HepG2 (cell line): ENCODE results near the gene ITGA7. TPM values are rescaled to one million over a fixed set of nuclear protein-coding genes. Genes with fewer than 3 reads are reported as not detected.

Experiments used
- ATAC-seq: fragments of 200-7000 bp; cut with Tn5 transposase; 3 replicates; pipeline ENCODE4 v1.9.1; 2020; ENCODE audit warnings: mild to moderate bottlenecking, moderate library complexity
- BruUV-seq: library from RNA; stranded (reverse); fragments of 400-500 nt; replicated peaks from 2 replicates; lab custom pipeline; 2021; lab: Mats Ljungman, UMichigan
- CTCF ChIA-PET: fragments of 300-600 bp; formaldehyde crosslinking; extraction: SDS; loops from one replicate; lab custom pipeline; 2021; ENCODE audit warnings: low total read pairs, inconsistent platforms, low intra/inter-chr PET ratio; lab: Yijun Ruan, JAX
- POLR2A ChIA-PET: fragments of 350-600 bp; sonication (Branson Sonifier 250); formaldehyde crosslinking; loops from one replicate; lab custom pipeline; 2020; ENCODE audit warnings: antibody characterized with exemption, inconsistent platforms; lab: Yijun Ruan, JAX
- DNase-seq: peaks from one replicate; pipeline ENCODE4 v3.0.0-alpha.2; 2015; ENCODE audit warnings: low spot score
- FAIRE-seq: peaks from 3 replicates; lab custom pipeline; 2011; peaks lifted over from hg19 to GRCh38; lab: Jason Lieb, UNC
- H2AFZ ChIP-seq: one replicate; pipeline ENCODE4 v1.6.1; 2011; ENCODE audit warnings: low read length, inconsistent platforms
- H3K27ac ChIP-seq: fragments of 300-600 bp; 3 replicates; pipeline ENCODE4 v1.8.0; 2011; ENCODE audit warnings: mixed run types, mild to moderate bottlenecking, mixed read lengths, low read length, inconsistent platforms; ENCODE audit not compliant: insufficient read depth; ENCODE audit errors: extremely low read length
- H3K27me3 ChIP-seq, 2 experiments: fragments of 200-600 bp in 1 of 2; 2 replicates in 1 of 2; 3 replicates in 1 of 2; pipeline versions ENCODE4 v1.6.0 to v1.8.0; 2011; ENCODE audit warnings: low read length in 2 of 2, mild to moderate bottlenecking in 2 of 2, moderate library complexity in 2 of 2, inconsistent platforms in 1 of 2; ENCODE audit not compliant: insufficient read depth in 2 of 2, control insufficient read depth in 1 of 2
- H3K36me3 ChIP-seq, 2 experiments: fragments of 200-600 bp in 1 of 2; replicated peaks in 1 of 2; 2 replicates in 1 of 2; 3 replicates in 1 of 2; pipeline versions ENCODE4 v1.5.1 to v1.8.0; 2011; ENCODE audit warnings: low read length in 2 of 2, inconsistent platforms in 1 of 2; ENCODE audit not compliant: insufficient read depth in 2 of 2, control insufficient read depth in 1 of 2
- H3K4me1 ChIP-seq: 2 replicates; pipeline ENCODE4 v1.5.1; 2012; ENCODE audit warnings: low read length, inconsistent platforms; ENCODE audit not compliant: insufficient read depth
- H3K4me2 ChIP-seq: 2 replicates; pipeline ENCODE4 v1.6.0; 2011; ENCODE audit warnings: low read depth, low read length, inconsistent platforms
- H3K4me3 ChIP-seq, 3 experiments: fragments of 200-600 bp in 1 of 3; sonication (generic), shearing (Covaris generic) in 1 of 3; replicated peaks in 1 of 3; 2 replicates each; pipeline ENCODE4 v1.5.1; 2011 to 2016; ENCODE audit warnings: low read length in 3 of 3, inconsistent platforms in 2 of 3, low read depth in 2 of 3, mild to moderate bottlenecking in 2 of 3, control low read depth in 1 of 3, mixed read lengths in 1 of 3; ENCODE audit not compliant: insufficient read depth in 1 of 3
- H3K79me2 ChIP-seq: one replicate; pipeline ENCODE4 v1.6.1; 2011; ENCODE audit warnings: low read length, inconsistent platforms; ENCODE audit not compliant: insufficient read depth
- H3K9ac ChIP-seq: 2 replicates; pipeline ENCODE4 v1.6.0; 2011; ENCODE audit warnings: mild to moderate bottlenecking, low read depth, low read length, inconsistent platforms; ENCODE audit not compliant: insufficient read depth
- H3K9me3 ChIP-seq: 2 replicates; pipeline ENCODE4 v1.5.1; 2012; ENCODE audit warnings: mild to moderate bottlenecking, low read length
- H4K20me1 ChIP-seq: 2 replicates; pipeline ENCODE4 v1.6.0; 2011; ENCODE audit warnings: inconsistent platforms, mild to moderate bottlenecking, low read length, moderate library complexity; ENCODE audit not compliant: insufficient read depth
- ADNP ChIP-seq: sonication (generic); formaldehyde crosslinking; IDR thresholded peaks from 2 replicates; pipeline ENCODE4 v1.4.0; 2020; ENCODE audit warnings: missing genetic modification reagents
- BRD4 ChIP-seq: sonication (generic); formaldehyde crosslinking; IDR thresholded peaks from 2 replicates; pipeline ENCODE4 v1.4.0; 2020; ENCODE audit warnings: missing genetic modification reagents
- HOXA5 ChIP-seq: sonication (generic); formaldehyde crosslinking; IDR thresholded peaks from 2 replicates; pipeline ENCODE4 v1.4.0; 2020; ENCODE audit warnings: missing genetic modification reagents
- SKIL ChIP-seq: sonication (generic); formaldehyde crosslinking; IDR thresholded peaks from 2 replicates; pipeline ENCODE4 v1.8.0; 2022; ENCODE audit warnings: missing genetic modification reagents, mild to moderate bottlenecking, moderate library complexity, borderline replicate concordance
- WIZ ChIP-seq: sonication (generic); formaldehyde crosslinking; IDR thresholded peaks from 2 replicates; pipeline ENCODE4 v1.5.1; 2020; ENCODE audit warnings: mild to moderate bottlenecking, missing genetic modification reagents
- ZNF703 ChIP-seq: sonication (generic); formaldehyde crosslinking; IDR thresholded peaks from 2 replicates; pipeline ENCODE4 v1.5.1; 2020; ENCODE audit warnings: missing genetic modification reagents, mild to moderate bottlenecking, moderate library complexity, borderline replicate concordance
- ZNF841 ChIP-seq: sonication (generic); formaldehyde crosslinking; IDR thresholded peaks from 2 replicates; pipeline ENCODE4 v1.8.1; 2023; ENCODE audit warnings: missing genetic modification reagents, borderline replicate concordance
- WGBS: methylation state at CpG from one replicate; pipeline ENCODE4 v1.1.6; 2017; ENCODE audit warnings: low lambda C conversion rate; 5-methylcytosine and 5-hydroxymethylcytosine counted together
- in situ Hi-C: cut with HindIII; loops from 2 replicates; pipeline ENCODE4 v1.10.0; 2017; ENCODE audit warnings: low pct_unique_long_range_greater_than_20kb; ENCODE audit not compliant: extremely low pct_ligation_motif_present
- intact Hi-C: fragments of 100-400 bp; cut with micrococcal nuclease; formaldehyde crosslinking; loops from one replicate; pipeline ENCODE4 v1.10.0; 2022; ENCODE audit not compliant: unreplicated experiment
- polyA plus RNA-seq, 8 experiments: library from polyadenylated mRNA; depleted of rRNA in 3 of 8; stranded (reverse) in 7 of 8; unstranded in 1 of 8; fragments of >200 nt; fragmentation: Illumina TruSeq in 4 of 8; extraction: Trizol in 4 of 8; gene quantifications; 2 replicates each; pipeline versions ENCODE4 v1.2.1 to v1.2.3, GENCODE V29; 2011 to 2016; ENCODE audit warnings: low read depth in 4 of 8, missing spikeins in 1 of 8, mixed read lengths in 1 of 8; ENCODE audit not compliant: insufficient read depth in 1 of 8
- total RNA-seq, 5 experiments: library from RNA; depleted of rRNA; stranded (reverse); fragments of >200 nt; fragmentation: Illumina TruSeq; extraction: Trizol; gene quantifications; 2 replicates each; pipeline ENCODE4 v1.2.3, GENCODE V29; 2016; ENCODE audit warnings: low read depth in 1 of 5
- TF ChIP-seq, protein P1 (sequence below): sonication (generic); formaldehyde crosslinking; IDR thresholded peaks from 2 replicates; pipeline ENCODE4 v1.4.0; 2020; ENCODE audit warnings: mild to moderate bottlenecking, missing genetic modification reagents
- TF ChIP-seq, protein P2 (sequence below): sonication (generic); formaldehyde crosslinking; IDR thresholded peaks from 2 replicates; pipeline ENCODE4 v1.8.1; 2022; ENCODE audit warnings: low read depth, mild to moderate bottlenecking, missing genetic modification reagents

Gene ITGA7
- total and polyA plus RNA-seq, 2 of the 13 experiments (the other 11 are each of a cell fraction or from before 2014, with no cell fraction given) = 0.65 to 0.75 TPM

DNA sequence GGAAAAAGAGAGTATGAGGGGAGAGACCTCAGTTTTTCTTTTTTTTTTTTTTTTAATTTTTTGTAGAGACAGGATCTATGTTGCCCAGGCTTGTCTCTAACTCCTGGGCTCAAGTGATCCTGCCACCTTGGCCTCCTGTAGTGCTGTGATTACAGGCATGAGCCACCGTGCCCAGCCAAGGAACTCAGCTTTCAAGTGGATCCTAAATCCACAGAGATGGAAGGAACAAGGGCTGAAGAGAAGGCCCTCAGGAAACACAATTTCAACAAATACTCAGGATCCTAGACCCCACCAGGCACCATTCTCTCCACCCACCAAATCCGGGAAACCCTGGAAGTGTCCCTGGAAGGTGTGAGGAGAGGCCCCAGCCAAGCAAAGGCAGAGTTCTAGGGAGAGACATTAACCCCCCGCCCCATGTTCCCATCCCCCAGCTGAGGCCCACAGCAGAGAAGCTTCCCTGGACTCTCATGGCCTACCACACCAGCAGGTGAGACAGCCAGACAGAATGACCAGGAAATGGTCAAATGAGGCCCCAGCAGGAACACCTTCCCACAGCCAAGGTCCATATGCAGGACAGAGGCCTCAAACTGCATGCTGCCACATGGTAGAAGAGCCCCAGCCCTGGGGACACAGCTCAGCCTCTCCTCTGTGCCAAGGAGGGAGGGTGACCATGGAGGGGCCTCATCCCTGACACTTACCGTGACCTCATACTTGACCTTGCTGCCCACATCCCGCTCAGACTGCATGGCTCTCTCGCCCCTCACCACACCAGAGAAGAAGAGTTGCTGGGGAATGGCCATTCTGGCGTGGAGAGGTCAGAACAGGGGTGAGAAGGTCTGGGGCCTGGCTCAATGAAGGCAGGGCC lies 14.1 kb downstream of the ITGA7 start:
- no peaks in the 10 kb centered on the region for H3K79me2 ChIP-seq
- 95% methylated on average over 4 of the region's 7 CpGs for WGBS
- H3K36me3 ChIP-seq = no peaks in the 10 kb centered on the region
- H2AFZ ChIP-seq = no peak overlapping the region
- peaks cover 26% of the 10 kb centered on the region for H3K4me1 ChIP-seq
- no peaks in the 10 kb centered on the region for H3K9me3 ChIP-seq
- BruUV-seq = no TSS peak
- DNase-seq (no peak), ATAC-seq (no peak), FAIRE-seq (no peak)
- no peak overlapping the region for H3K4me2 ChIP-seq
- in situ Hi-C loops (no loop called here), intact Hi-C loops (no loop called here)
- H3K27ac ChIP-seq = no peak overlapping the region
- peaks cover 0 to 2% of the 10 kb centered on the region in 2 experiments; a peak in 2 of 5 replicates for H3K27me3 ChIP-seq
- H3K9ac ChIP-seq = no peak overlapping the region
- ChIA-PET POLR2A (interaction anchor here (0.7 kb wide), 1 partner anchor 10 kb away, joined by 3 read pairs; no protein-coding TSS in a partner anchor), CTCF (no interaction called here)
- no peaks in the 10 kb centered on the region for H4K20me1 ChIP-seq
- H3K4me3 ChIP-seq = no peak overlapping the region
- TF ChIP-seq SKIL (no peak), HOXA5 (CRISPR knock-in tag) (no peak), ZNF841 (CRISPR knock-in tag) (no peak), WIZ (CRISPR knock-in tag) (no peak), ZNF703 (CRISPR knock-in tag) (no peak), ADNP (no peak), BRD4 (CRISPR knock-in tag) (no peak)
- TF ChIP-seq, protein P1, sequence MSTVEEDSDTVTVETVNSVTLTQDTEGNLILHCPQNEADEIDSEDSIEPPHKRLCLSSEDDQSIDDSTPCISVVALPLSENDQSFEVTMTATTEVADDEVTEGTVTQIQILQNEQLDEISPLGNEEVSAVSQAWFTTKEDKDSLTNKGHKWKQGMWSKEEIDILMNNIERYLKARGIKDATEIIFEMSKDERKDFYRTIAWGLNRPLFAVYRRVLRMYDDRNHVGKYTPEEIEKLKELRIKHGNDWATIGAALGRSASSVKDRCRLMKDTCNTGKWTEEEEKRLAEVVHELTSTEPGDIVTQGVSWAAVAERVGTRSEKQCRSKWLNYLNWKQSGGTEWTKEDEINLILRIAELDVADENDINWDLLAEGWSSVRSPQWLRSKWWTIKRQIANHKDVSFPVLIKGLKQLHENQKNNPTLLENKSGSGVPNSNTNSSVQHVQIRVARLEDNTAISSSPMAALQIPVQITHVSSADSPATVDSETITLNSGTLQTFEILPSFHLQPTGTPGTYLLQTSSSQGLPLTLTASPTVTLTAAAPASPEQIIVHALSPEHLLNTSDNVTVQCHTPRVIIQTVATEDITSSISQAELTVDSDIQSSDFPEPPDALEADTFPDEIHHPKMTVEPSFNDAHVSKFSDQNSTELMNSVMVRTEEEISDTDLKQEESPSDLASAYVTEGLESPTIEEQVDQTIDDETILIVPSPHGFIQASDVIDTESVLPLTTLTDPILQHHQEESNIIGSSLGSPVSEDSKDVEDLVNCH (CRISPR knock-in tag) = no peak
- TF ChIP-seq, protein P2, sequence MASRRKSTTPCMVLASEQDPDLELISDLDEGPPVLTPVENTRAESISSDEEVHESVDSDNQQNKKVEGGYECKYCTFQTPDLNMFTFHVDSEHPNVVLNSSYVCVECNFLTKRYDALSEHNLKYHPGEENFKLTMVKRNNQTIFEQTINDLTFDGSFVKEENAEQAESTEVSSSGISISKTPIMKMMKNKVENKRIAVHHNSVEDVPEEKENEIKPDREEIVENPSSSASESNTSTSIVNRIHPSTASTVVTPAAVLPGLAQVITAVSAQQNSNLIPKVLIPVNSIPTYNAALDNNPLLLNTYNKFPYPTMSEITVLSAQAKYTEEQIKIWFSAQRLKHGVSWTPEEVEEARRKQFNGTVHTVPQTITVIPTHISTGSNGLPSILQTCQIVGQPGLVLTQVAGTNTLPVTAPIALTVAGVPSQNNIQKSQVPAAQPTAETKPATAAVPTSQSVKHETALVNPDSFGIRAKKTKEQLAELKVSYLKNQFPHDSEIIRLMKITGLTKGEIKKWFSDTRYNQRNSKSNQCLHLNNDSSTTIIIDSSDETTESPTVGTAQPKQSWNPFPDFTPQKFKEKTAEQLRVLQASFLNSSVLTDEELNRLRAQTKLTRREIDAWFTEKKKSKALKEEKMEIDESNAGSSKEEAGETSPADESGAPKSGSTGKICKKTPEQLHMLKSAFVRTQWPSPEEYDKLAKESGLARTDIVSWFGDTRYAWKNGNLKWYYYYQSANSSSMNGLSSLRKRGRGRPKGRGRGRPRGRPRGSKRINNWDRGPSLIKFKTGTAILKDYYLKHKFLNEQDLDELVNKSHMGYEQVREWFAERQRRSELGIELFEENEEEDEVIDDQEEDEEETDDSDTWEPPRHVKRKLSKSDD (CRISPR knock-in tag) = no peak
